ENCODE results near the gene CEBPG. TPM values are rescaled to one million over a fixed set of nuclear protein-coding genes. Genes with fewer than 3 reads are reported as not detected.

Gene CEBPG
- total RNA-seq, 1 experiment from 2014 or later = 51.1 TPM

- H3K4me2 ChIP-seq (ENCODE audit: low read length) = peak overlapping the region; percentile 98
- H3K36me3 ChIP-seq (ENCODE audit: control insufficient read depth in 1 of 2, insufficient read depth in 2 of 2, low read length in 2 of 2) = peaks cover 6 to 15% of the 10 kb centered on the region in 2 experiments; a peak in 3 of 4 replicates
- H3K79me2 ChIP-seq (ENCODE audit: insufficient read depth, low read length) = peaks cover 75% of the 10 kb centered on the region
- peak; percentile 38 for TF ChIP-seq POLR2AphosphoS5 (IDR thresholded peaks at IDR 0.05; ENCODE audit: low read depth, low read length)
- peak; percentile 56; the same call in 1 of the 2 replicates for TF ChIP-seq SP1 (IDR thresholded peaks at IDR 0.05; ENCODE audit: low read depth)
- TF ChIP-seq JUND (IDR thresholded peaks at IDR 0.05) = peak; percentile 29; the same call in 1 of the 2 replicates
- TF ChIP-seq EGR1 (IDR thresholded peaks at IDR 0.05; ENCODE audit: low read depth) = no peak
- TF ChIP-seq POLR2A (IDR thresholded peaks at IDR 0.05; ENCODE audit: borderline replicate concordance, extremely low read depth, insufficient read depth, insufficient read length) = no peak
- peak; percentile 42; the same call in 1 of the 2 replicates for TF ChIP-seq FOSL1 (IDR thresholded peaks at IDR 0.05; ENCODE audit: low read depth)
- no peak for TF ChIP-seq ATF3 (IDR thresholded peaks at IDR 0.05)
- TF ChIP-seq ZFX (IDR thresholded peaks at IDR 0.05) = no peak
- no TSS peak for BruUV-seq (replicated peaks)
- H3K27ac ChIP-seq (ENCODE audit: low read depth, low read length) = peak overlapping the region; percentile 6; the same call in 1 of the 2 replicates
- peak overlapping the region; percentile 14 for H3K9ac ChIP-seq (ENCODE audit: low read length)
- 0 out of 2 replicates have a peak, but pooled peaks have one; percentile 12 for ATAC-seq
- no peaks in the 10 kb centered on the region for H3K9me3 ChIP-seq (ENCODE audit: control insufficient read depth in 1 of 2, insufficient read depth in 1 of 2, low read depth in 1 of 2, low read length in 2 of 2)
- ChIA-PET POLR2A (interaction anchor here (0.8 to 1.0 kb wide), 3 partner anchors 9 to 74 kb away, joined by 3 to 4 read pairs (median 3); partner anchors contain the start of gene CEBPA), CTCF (interaction anchor here (0.9 kb wide), 1 partner anchor 65 kb away, joined by 3 read pairs; no protein-coding TSS in a partner anchor), RAD21 (ENCODE audit: low non-redundant PET in 1 of 2, low total read pairs in 2 of 2, uncharacterized antibody in 2 of 2, unreplicated experiment in 2 of 2) (no interaction called here)
- no peak overlapping the region for H2AFZ ChIP-seq (ENCODE audit: low read depth, low read length, poor library complexity, severe bottlenecking)
- no peaks in the 10 kb centered on the region for H3K27me3 ChIP-seq (ENCODE audit: insufficient read depth, low read length)
- H3K4me1 ChIP-seq (ENCODE audit: control insufficient read depth in 1 of 2, insufficient read depth in 2 of 2, low read length in 2 of 2) = peaks cover 30 to 49% of the 10 kb centered on the region in 2 experiments
- H3K9me2 ChIP-seq (ENCODE audit: insufficient read depth) = no peaks in the 10 kb centered on the region
- peaks cover 31% of the 10 kb centered on the region; the same call in 1 of the 2 replicates for H4K20me1 ChIP-seq (ENCODE audit: insufficient read depth)
- intact Hi-C loops (cut with micrococcal nuclease) = no loop called here
- peak; percentile 46 for DNase-seq (ENCODE audit: low read depth, low spot score)
- H3K4me3 ChIP-seq (replicated peaks in 1 of 2; ENCODE audit: low read depth in 1 of 2, low read length in 2 of 2) = peak overlapping the region in 1 of 2 experiments; percentile 36; a peak in 2 of 4 replicates
These were observed 2.9 kb downstream of the CEBPG start for GRCh38 chr19:33376423-33376822.

GRCh38 chr19:33376941-33377557 lies 3.5 kb downstream of the CEBPG start:
- Histone ChIP-seq H3K27me3 (ENCODE audit: insufficient read depth, low read length) (no peaks in the 10 kb centered on the region), H4K20me1 (ENCODE audit: insufficient read depth) (peaks cover 31% of the 10 kb centered on the region; the same call in 1 of the 2 replicates), H3K79me2 (ENCODE audit: insufficient read depth, low read length) (peaks cover 81% of the 10 kb centered on the region), H3K36me3 (ENCODE audit: control insufficient read depth in 1 of 2, insufficient read depth in 2 of 2, low read length in 2 of 2) (peaks cover 6 to 16% of the 10 kb centered on the region in 2 experiments; a peak in 3 of 4 replicates), H3K4me1 (ENCODE audit: control insufficient read depth in 1 of 2, insufficient read depth in 2 of 2, low read length in 2 of 2) (peaks cover 27 to 44% of the 10 kb centered on the region in 2 experiments), H3K9me3 (ENCODE audit: control insufficient read depth in 1 of 2, insufficient read depth in 1 of 2, low read depth in 1 of 2, low read length in 2 of 2) (no peaks in the 10 kb centered on the region), H3K27ac (ENCODE audit: low read depth, low read length) (peak overlapping the region; percentile 6; the same call in 1 of the 2 replicates), H2AFZ (ENCODE audit: low read depth, low read length, poor library complexity, severe bottlenecking) (no peak overlapping the region), H3K4me3 (replicated peaks in 1 of 2; ENCODE audit: low read depth in 1 of 2, low read length in 2 of 2) (peak overlapping the region in 1 of 2 experiments; percentile 36; a peak in 1 of 4 replicates), H3K9me2 (ENCODE audit: insufficient read depth) (no peaks in the 10 kb centered on the region), H3K4me2 (ENCODE audit: low read length) (peak overlapping the region; percentile 98), H3K9ac (ENCODE audit: low read length) (peak overlapping the region; percentile 14)
- DNase-seq (ENCODE audit: low read depth, low spot score) (no peak), ATAC-seq (no peak)
- ChIA-PET POLR2A (interaction anchor here (0.9 to 1.0 kb wide), 2 partner anchors 9 to 74 kb away, joined by 3 to 4 read pairs; partner anchors contain the start of gene CEBPA), CTCF (interaction anchor here (0.9 kb wide), 1 partner anchor 66 kb away, joined by 3 read pairs; no protein-coding TSS in a partner anchor), RAD21 (ENCODE audit: low non-redundant PET in 1 of 2, low total read pairs in 2 of 2, uncharacterized antibody in 2 of 2, unreplicated experiment in 2 of 2) (no interaction called here)
- TF ChIP-seq SIN3A (IDR thresholded peaks at IDR 0.05; ENCODE audit: low read depth) = no peak
- no peak for TF ChIP-seq ATF3 (IDR thresholded peaks at IDR 0.05)
- no peak for TF ChIP-seq SP1 (IDR thresholded peaks at IDR 0.05; ENCODE audit: low read depth)
- TF ChIP-seq MAX (IDR thresholded peaks at IDR 0.05) = no peak
- TF ChIP-seq RAD21 (IDR thresholded peaks at IDR 0.05; ENCODE audit: low read depth) = no peak
- no peak for TF ChIP-seq TCF7L2 (IDR thresholded peaks at IDR 0.05; ENCODE audit: borderline replicate concordance, extremely low read depth, insufficient read depth, insufficient read length)
- TF ChIP-seq ZFX (IDR thresholded peaks at IDR 0.05) = no peak
- TF ChIP-seq CTCF (IDR thresholded peaks at IDR 0.05 in 2 of 3, conservative IDR thresholded peaks at IDR 0.05 in 1 of 3; ENCODE audit: borderline replicate concordance in 1 of 3, insufficient read depth in 1 of 3, low read depth in 2 of 3, low read length in 2 of 3) = no peak
- TF ChIP-seq EZH2 (IDR thresholded peaks at IDR 0.05) = no peak
- TF ChIP-seq POLR2A (IDR thresholded peaks at IDR 0.05; ENCODE audit: borderline replicate concordance, extremely low read depth, insufficient read depth, insufficient read length) = no peak
- intact Hi-C loops (cut with micrococcal nuclease) = no loop called here
- BruUV-seq (replicated peaks) = no TSS peak
